Thyroid gland (tissue), 4 donors: ENCODE measurements around the gene PRR33.

Experiments used
- CTCF ChIP-seq, 6 experiments: fragments of 200-600 bp in 3 of 6; fragments of 450-650 bp in 3 of 6; sonication (generic) in 3 of 6; IDR thresholded peaks; one replicate each; pipeline ENCODE4 v1.5.1; 2016 to 2019; ENCODE audit warnings: antibody characterized with exemption in 6 of 6, mild to moderate bottlenecking in 2 of 6, inconsistent platforms in 1 of 6, moderate library complexity in 1 of 6
- POLR2A ChIP-seq, 2 donors: fragments of 450-650 bp; IDR thresholded peaks; one replicate each; pipeline ENCODE4 v1.6.1; 2017; ENCODE audit warnings: antibody characterized with exemption in 2 of 2, mild to moderate bottlenecking in 2 of 2, moderate library complexity in 1 of 2

- peak; percentile 56 to 90 (median 64) for TF ChIP-seq CTCF (IDR thresholded peaks at IDR 0.05)
- no peak for TF ChIP-seq POLR2A (IDR thresholded peaks at IDR 0.05)
Observed at GRCh38 chr11:1882265-1883238, 9.1 kb downstream of the PRR33 start.
